GM10266 (cell line): ENCODE measurements around the gene GCN1.

Experiments used
- DNase-seq: peaks from one replicate; pipeline ENCODE4 v3.0.0; 2012; ENCODE audit errors: extremely low spot score
- CTCF ChIP-seq: IDR thresholded peaks from 2 replicates; pipeline ENCODE4 v1.5.1; 2012; ENCODE audit warnings: mild to moderate bottlenecking, low read depth; ENCODE audit not compliant: control insufficient read depth, insufficient read depth; ENCODE audit errors: missing control alignments

GCN1 gene

GRCh38 chr12:120231316-120232011 is 36.9 kb upstream of the GCN1 start:
- no peak for TF ChIP-seq CTCF
- DNase-seq = no peak

GRCh38 chr12:120230974-120231315 is 36.4 kb upstream of the GCN1 start:
- no peak for TF ChIP-seq CTCF
- no peak for DNase-seq

- no peak for TF ChIP-seq CTCF
- DNase-seq = no peak
These were observed 35.9 kb upstream of the GCN1 start for GRCh38 chr12:120230326-120230973.

- DNase-seq = no peak
- no peak for TF ChIP-seq CTCF
These were observed 35.2 kb upstream of the GCN1 start for GRCh38 chr12:120229487-120230325.

- no peak for DNase-seq
- TF ChIP-seq CTCF = no peak
These were observed 34.6 kb upstream of the GCN1 start for GRCh38 chr12:120229071-120229486.

- DNase-seq = peak; percentile 89
- TF ChIP-seq CTCF = peak; percentile 93
These were observed 34.0 kb upstream of the GCN1 start for GRCh38 chr12:120228291-120229070.
